ENCODE data around the gene PXMP4. TPM values are rescaled to one million over a fixed set of nuclear protein-coding genes. Genes with fewer than 3 reads are reported as not detected.

Gene PXMP4
- total RNA-seq, 1 donor from 2014 or later, result 4.2 TPM

DNA sequence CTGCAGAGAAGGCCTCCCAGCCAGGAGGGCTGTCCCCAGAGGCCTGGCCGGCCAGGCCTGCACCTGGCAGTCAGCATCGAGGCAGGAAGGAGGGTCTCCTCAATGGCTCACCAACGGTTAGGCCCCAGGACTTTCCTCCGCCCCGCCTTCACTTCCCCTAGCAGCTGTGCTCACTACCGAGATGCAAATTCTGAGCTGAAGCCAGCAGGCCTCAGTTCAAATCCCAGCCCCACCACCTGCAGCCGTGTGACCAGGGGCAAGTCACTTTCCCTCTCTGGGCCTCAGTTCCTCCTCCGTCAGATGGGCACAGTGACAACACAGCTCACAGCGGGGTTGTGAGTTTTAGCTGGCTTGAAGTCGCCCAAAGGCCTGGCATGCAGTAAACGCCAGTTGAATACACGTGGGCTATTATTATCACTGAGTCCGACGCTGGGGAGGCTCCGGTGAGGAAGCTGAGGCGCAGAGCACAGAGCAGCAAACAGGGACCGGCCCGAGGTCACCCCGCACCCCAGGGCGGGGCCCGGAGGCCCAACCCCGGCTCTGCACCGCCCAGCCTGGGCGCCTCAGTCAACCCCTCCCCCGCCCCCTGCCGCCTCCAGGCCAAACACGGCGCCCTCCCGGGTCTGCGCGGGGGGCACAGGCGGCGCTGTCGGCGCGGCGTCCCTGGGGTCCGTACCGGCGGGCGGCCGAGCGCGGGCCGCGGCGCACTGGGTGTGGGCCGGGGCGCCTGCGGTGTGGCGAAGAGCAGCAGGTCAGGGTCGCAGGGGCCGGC, 34.6 kb downstream of the PXMP4 start:
- DNase-seq (ENCODE audit: low read depth in 2 of 2), result no peak

DNA sequence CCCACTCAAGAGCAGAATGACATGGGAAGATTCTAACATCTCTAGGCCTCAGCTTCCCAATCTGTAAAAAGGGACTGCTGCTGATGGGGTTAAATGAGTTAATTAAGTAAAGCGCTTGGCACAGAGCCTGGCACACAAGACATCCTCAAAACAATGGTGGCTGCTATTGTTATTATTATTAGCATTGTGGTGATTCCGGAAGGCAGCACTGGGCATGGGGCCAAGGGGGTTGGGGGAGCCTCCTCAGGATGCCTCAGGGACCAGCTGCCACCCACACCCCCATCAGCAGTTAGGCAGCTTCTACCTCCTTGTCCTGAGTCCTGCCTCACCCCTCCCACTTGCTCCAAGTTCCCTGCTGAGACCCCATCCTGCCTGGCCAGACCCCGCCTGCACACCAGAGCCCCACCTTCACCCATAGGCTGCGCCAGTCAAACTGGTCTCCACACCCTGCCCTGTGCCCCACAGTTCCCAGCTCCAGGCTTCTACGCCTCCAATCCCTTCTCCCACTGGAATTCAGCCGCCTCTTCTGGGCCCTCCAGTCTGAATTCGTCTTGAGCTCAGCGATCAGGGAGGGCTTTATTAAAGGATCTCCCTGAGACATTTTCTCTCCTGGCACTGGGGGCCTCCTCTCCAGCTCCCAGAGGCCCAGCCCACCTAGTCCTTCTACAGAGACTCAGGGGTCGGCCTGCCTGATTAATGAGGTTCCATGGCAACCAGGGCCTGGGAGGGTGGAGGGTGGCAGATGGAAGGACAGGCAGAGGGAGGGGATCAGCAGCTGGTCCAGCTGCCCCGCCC, 35.4 kb downstream of the PXMP4 start:
- DNase-seq (ENCODE audit: low read depth in 2 of 2), result peak in 1 of 2 donors; percentile 54

DNA sequence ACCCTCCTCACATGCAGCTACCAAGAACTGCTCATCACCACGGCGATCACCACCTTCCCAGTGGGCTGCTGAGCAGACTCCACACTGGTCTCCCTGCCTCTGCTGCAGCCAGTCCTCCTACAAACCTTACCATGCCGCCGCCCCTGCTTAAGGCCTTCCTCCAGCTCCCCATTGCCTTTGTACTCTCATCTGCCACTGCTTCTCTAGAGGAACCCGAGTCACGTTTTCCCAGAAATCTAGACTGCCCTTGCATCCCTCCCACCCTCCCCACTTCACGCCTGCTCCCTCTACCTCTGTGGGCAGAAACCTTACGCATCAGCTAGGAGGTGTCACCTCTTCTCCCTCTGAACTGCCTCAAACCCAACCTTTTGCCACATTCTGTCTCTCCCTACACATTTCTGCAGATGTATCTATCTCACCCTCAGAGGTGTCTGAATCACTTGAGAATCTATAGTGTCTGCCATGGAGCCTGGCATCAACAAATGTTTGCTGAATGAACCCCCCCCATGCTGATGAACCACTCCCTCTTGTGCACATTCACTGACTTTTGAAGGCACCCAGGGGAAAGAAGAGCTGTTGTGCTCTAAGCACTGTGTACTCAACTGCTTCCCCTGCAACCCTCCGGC, 38.3 kb downstream of the PXMP4 start:
- no peak for DNase-seq (ENCODE audit: low read depth in 2 of 2)

DNA sequence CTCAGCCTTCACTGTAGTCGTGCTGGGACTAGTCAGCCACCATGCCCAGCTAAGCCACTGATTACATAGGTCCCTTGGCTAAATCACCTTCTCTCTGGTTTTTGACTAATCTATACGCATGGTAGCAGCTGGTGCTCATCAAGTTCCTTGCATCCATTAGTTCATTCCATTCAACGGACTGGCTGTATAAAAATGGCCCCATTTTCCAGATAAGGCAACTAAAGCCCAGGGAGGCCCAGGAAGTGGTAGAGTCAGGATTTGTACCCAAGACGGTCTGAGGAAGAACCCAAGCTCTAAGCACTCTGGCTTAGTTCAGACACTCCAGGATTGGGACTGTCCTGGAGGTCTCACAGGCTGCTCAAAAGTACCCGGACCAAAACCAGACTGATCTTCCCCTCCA, 38.8 kb downstream of the PXMP4 start:
- DNase-seq (ENCODE audit: low read depth in 2 of 2), result no peak

DNA sequence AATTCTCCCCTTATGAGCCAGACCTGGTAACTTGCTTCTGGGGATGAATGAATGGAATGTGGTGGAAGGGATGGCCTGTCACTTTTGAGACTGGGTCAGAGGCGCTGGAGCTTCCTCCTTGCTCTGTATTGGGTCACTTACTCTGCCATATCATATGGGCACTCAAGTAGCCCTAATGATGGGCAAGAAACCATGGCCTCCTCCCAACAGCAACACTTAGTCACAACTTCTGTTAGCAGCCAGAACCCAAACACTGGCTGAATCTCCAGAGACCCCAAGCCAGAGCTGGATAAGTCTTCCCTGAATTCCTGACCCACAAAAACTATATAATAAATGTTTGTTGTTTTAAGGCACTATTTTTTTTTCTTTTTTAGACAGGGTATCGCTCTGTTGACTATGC, 39.4 kb downstream of the PXMP4 start:
- DNase-seq (ENCODE audit: low read depth in 2 of 2), result no peak

DNA sequence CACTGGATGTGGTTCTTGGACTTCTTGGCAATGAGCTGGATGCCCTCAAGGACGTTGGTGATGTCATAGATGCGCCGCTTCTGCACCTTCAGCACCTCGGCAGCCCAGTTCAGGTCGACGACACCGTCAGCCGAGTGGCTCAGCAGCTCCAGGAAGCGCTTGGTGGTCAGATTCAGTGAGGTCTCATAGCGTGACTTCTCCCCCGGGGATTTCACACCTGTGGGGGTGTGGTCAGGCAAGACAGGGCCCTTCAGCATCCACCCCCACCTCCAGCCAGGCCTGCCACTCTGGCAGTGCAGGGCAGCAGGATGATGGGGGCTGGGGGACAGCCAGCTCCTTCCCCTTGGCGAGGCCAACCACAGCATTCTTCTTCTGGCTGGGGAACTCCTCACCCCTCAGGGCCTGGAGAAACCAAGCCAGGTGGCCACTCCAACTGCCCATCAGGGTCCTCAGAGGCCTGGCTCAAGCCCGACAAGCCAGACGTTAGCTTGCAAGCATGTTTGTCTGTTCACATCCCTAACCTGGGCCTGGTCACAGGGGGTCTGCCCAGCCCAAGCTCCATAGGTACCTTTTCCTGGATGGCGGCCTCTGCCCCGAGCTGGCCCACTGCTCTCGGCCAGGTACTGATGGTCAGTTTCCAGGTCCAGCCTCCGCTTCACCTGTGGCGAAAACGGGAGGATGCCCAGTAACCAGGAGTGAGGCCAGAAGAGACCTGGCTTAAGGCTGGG, 40.2 kb downstream of the PXMP4 start:
- DNase-seq (ENCODE audit: low read depth in 2 of 2), result no peak

DNA sequence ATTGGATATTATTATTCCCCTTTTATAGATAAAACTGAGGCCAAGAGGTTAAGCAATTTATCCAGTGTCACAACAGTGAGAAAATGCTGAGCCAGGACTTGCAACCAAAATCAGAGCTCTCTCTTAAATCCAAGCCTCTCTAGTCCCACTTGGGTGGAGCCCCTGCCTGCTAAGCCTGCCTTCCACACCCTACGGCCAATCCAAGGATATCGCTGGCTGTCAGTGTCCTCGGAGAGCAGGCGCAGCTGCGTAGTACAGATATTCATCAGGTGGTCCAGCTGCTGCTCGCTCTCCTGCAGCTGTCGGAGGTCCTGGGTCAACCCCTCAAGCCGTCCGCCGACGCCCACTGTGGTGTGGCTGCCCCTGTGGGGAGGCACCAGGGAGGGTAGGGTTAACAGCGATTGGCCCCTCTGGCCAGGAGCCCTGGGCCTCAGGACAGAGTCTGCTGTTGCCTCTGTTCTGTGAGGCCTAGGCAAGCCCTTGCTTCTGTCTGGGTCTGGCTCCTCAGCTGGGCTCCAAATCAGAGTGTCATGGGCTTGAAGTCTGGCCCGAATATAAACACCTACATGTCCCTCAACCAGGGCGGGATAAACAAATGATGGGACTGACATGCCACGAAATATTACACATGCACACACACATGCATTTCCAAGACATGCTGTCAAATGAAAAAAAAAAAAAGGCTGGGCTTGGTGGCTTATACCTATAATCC, 42.0 kb downstream of the PXMP4 start:
- no peak for DNase-seq (ENCODE audit: low read depth in 2 of 2)

DNA sequence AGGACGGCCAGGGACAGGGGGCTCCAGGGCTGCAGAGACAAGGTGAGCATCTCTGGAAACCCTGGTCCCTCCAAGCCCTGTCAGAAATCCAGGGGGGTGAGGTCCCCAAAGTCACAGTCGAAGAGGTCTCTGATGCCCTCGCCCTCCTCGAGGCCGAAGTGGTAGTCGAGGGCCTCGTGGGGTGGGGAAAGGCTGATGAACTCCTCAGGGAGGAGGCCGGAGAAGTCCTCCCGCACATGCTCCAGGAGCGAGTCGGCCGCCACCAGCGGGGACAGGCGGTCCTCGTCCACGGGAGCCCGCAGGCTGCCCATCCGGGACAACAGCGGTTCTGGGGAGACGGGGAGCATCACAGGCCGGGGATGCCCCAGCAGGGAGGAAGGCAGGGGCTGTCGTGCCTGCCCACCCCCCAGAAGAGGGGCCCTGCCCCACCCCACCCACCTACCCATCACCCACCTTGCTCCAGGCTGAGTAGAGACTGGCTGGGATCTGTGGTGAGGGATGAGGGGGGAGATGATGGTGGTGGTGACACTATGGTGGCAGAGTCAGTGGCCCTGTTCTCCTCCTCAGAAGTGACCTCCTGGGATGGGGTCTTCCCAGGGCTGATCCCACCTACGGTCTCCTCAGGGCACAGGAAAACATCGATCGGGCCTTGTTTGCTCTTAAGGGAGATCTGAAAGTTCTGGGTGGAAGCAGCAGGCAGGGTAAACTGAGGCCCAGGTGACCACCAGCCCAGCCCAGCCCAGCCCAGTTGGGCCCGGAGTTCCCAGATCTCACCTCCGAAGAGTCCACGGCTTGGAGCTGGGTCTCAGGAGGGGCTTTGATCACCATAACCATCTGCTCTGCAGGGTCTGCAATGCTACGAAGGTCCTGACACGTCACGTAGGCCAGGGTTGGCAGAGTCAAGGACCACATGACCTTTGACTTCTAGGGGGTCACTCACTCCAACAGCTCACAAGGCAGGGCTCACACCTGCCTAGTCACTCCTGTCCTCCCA, 43.2 kb downstream of the PXMP4 start:
- DNase-seq (ENCODE audit: low read depth in 2 of 2), result no peak

DNA sequence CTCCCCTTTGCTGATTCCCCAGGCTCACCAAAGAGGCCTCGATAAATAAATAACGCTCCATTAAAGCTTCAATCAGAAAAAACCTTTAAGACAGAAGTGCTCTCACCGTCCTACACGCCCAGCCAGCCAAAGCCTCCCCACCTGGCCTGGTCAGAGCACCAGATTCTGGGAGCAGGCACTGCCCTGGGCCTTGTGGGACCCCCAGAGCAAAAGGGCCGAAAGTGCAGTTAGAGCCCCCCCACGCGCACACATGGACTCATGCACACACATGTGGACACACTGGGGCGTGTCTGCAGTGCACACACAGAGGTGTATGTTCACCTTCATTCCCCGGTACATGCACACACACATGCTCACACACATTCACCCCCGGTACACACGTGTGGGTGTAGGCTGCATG, 44.0 kb downstream of the PXMP4 start:
- no peak for DNase-seq (ENCODE audit: low read depth in 2 of 2)

DNA sequence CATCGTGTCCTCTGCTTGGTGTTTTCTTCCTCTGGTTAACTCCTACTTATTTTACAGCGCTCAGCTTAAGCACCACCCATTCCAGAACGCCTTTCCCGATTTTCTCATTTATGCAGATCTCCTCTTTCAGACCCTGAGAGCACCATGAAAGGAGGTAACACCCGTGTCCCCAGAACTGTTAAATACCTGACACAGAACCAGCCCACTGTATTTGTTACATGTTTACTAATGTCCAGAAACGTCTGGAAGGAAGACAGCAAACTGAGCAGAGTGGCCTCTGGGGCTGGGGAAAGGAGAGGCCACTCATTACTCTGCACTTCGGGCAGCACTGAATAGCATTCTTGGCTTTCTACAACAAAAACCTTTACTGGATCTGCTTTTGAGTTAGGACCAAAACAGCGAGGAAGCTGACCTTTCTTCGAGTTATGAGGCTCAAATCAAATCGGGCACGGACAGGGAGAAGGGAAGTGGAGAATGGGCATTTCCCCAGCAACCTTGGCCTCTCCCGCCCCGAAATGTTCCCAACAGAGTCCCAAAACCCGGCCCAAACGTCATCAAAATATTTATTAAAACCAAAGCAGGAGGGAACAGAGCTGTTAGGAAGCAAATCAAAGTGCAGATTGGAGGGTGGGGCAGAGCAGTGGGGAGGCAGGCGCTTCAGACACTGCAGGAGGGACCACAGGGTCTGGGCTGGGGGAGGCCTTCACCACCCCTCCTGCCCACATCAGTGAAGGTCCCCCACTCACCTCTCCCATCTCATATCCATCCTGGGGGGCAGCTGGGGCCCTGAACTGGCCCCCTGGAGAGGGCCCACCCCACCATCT, 44.8 kb downstream of the PXMP4 start:
- DNase-seq (ENCODE audit: low read depth in 2 of 2), result no peak

DNA sequence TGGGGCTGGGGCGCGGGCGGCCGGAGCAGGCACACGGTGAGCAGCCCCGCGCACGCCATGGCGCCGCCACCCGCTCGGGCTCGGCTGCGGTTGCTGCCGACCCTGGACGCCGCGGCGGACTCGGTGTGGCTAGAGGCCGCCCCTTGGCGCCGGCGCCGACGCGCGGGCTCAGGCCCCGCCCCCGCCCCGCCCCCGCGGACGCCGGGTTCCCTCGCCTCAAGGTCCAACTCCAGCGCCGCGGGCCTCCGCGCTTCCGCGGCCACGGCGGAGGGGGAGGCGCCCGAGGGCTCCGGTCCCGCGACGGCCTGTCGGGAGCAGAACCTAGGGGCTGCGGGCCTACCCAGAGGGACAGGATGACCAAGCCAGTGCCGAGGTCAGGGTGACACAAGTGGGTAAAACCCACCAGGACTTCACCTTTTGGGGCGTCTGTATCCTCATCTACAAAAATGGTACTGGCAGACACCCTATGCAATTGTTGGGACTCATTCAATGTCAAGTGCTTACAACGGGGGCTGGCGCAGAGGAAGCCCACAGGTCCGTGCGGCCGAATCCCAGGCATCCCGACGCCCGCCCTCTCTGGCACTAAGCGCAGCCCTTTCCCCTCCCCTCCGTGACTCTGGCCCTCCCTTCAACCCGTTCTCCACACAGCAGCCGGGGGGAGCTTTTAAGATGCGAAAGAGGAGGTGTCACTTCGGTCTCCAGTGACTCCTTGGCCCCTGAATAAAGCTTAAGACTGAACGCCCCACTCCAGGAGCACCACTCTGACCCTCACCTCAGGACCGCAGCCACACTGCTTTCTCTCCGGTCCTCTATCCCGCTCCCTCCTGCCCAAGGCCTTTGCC, 45.6 kb downstream of the PXMP4 start, which contains the start of gene NECAB3:
NECAB3 (minus strand) TSS at position 135 of the 842 bp plus-strand sequence; CDS start at position 59, 76 bp downstream.
- peak in 1 of 2 donors; percentile 81 for DNase-seq (ENCODE audit: low read depth in 2 of 2)

DNA sequence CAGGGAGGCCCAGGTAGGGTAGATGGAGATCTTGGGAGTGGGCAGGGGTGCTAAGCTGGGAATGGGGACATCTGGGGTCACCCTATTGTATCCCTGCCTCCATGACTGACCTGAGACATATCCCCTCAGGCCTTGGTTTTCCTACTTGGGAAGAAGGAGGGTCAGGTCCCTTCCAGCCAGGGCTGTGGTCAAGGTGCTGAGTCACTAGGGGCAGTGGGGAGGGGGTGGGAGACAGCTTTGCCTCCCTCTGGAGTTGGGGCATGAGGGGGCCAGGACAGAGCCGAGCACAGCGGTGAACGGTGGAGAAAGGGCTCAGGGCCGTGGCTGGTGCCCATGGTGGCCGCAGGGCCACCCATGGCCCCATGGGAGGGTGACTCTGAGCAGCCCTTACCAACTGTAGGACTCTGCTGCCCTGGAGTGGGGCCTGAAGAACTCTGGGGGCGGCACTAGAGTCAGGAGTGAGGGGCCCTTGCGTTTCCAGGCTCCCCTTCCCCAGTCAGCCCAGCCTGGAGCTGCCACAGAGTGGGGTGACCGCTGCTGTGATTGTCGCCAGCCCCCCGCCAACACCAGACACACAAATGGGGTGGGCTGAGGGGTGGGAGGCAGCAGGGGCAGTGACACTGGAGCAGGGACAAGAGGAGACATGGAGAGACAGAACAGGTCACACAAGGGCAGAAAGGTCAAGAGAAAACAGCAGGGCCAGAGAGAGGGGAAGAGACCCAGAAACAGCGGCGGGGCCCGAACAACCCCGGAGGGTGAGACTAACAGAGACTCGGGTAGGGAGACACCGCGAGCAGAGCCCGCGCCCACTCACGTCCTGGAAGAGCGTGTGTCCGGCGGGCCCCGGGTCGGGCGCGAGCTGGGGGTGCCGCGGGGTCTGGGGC, 46.5 kb downstream of the PXMP4 start:
- DNase-seq (ENCODE audit: low read depth in 2 of 2), result no peak

DNA sequence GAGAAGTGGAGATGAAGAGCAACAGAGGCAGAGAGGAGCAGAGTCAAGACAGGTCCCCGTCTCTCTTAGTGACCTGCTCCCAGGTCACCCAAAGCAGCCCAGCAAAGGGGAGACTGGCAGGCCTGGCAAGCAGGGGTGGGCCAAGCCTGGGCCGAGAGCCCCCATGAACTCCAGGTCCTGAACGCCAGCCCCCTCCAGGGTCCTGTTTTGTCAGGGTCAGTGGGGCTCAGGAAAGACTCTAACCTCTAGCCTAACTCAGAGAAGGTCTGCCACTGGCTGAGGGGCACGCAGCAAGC, 47.0 kb downstream of the PXMP4 start:
- no peak for DNase-seq (ENCODE audit: low read depth in 2 of 2)

DNA sequence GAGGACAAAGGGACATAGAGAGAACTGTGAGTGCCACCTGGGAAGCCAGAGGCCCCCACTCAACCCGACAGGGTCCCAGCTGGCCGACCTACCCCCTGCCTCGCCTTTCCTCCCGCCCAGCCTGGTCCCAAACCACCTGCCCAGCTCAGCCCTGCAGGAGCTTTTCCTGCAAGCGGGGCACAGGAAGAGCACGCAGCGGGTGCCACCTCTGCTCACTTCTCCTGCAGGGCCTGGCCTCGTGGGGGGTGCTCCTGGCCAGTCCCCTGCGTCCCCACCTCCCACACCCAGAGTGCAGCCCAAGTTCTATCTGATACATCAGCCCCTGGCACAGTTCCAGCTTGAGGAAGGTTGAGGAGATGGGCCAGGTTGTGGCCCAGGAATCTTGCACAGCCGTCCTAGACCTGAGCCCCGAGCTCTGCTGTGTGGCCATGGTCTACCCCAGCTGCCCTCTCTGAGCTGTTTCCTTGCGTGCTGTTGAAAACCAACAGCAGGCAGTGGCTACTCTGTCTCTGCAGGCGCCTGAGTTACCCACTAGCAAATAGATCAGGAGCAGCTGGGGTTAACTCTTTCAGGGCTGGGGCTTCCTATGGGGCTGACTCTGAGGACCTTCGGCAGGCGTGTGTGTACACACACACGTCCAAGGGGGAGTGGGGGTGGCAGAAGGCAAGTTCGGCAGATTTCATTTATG, 47.5 kb downstream of the PXMP4 start:
- no peak for DNase-seq (ENCODE audit: low read depth in 2 of 2)

DNA sequence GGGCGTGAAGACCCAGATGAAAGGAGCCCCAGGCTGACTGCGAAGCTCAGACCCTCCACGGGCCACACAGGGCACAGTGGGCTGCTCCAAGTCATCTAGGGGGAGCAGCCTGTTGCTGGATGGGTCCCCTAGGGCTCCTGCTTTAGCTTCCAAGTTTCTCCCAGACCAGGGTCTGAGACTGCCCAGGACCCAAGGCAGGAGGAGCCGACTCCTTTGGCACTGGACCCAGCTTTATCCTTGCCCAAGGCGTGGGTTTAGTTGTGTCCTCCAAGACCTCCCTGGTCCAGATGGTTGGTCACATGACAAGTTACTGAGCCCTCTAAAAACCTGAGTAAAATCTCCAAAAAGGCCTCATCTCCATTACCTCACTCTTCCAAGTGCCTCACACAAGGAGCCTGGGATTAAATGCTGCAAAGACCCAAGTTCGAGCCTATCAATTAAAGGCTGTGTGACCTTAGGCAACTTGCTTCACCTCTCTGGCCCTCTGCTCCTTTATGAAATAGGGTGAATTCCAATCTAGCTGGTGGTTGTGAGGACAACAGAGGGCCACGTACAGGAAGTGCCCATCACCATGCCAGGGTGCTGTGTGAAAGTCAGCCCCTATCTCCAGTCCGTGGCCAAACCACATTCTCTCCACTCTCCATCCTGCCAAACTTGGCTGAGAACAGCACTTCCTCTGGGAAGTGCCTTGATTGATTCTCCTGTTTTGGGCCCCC, 48.4 kb downstream of the PXMP4 start:
- no peak for DNase-seq (ENCODE audit: low read depth in 2 of 2)

Data from dermis microvascular lymphatic vessel endothelial cell (primary cell).